ENCODE measurements around the gene SHROOM3.

- no peak for TF ChIP-seq CTCF (IDR thresholded peaks at IDR 0.05; ENCODE audit: poor library complexity, severe bottlenecking)
- no peak for TF ChIP-seq RAD21 (conservative IDR thresholded peaks at IDR 0.05)
- TF ChIP-seq REST (IDR thresholded peaks at IDR 0.05; ENCODE audit: borderline replicate concordance), result no peak
Observed at GRCh38 chr4:76750716-76751115, 315.7 kb downstream of the SHROOM3 start.

Measured in neural cell (in vitro differentiated cells).